IPS-18a (cell line): ENCODE results near the gene CD84.

Experiments used
- H3K27ac ChIP-seq: one replicate; pipeline ENCODE4 v1.5.1; 2013; ENCODE audit warnings: low read length
- H3K27me3 ChIP-seq: one replicate; pipeline ENCODE4 v1.6.1; 2013; ENCODE audit warnings: mild to moderate bottlenecking, low read length; ENCODE audit not compliant: control insufficient read depth, insufficient read depth
- H3K36me3 ChIP-seq: one replicate; pipeline ENCODE4 v1.6.1; 2013; ENCODE audit warnings: low read depth, low read length; ENCODE audit not compliant: control insufficient read depth
- H3K4me1 ChIP-seq: one replicate; pipeline ENCODE4 v1.6.1; 2013; ENCODE audit warnings: low read depth, low read length; ENCODE audit not compliant: control insufficient read depth
- H3K4me3 ChIP-seq: one replicate; pipeline ENCODE4 v1.5.1; 2013; ENCODE audit warnings: low read length
- H3K9ac ChIP-seq: one replicate; pipeline ENCODE4 v1.6.1; 2013; ENCODE audit warnings: mild to moderate bottlenecking, low read length, moderate library complexity
- H3K9me3 ChIP-seq: one replicate; pipeline ENCODE4 v1.6.1; 2013; ENCODE audit warnings: low read depth, low read length; ENCODE audit not compliant: control insufficient read depth

Gene CD84

DNA sequence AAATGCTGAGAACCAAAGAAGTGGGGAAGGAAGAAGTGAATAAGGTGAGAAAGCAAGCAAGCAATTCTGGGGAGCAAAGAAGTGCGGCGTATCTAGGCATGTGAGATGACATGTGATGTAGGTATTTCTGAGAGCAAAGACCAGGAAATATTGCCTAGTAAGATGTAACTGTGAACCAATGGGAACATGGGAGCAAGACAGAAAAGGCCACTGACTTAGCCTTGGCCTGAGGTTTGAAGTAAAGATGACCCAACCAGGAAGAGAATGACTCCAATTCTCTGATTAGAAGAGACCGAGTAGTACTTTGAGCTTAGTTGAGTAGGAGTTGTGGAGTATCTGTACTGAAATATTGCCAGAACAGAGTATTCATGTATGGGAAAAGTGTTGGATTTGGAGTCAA, 87.3 kb downstream of the CD84 start:
- Histone ChIP-seq H3K27ac (no peak overlapping the region), H3K27me3 (no peaks in the 10 kb centered on the region), H3K36me3 (no peaks in the 10 kb centered on the region), H3K4me3 (no peak overlapping the region), H3K9me3 (no peaks in the 10 kb centered on the region), H3K9ac (no peak overlapping the region), H3K4me1 (no peaks in the 10 kb centered on the region)
